H1 (cell line): ENCODE data around the gene TOGARAM1. TPM values are rescaled to one million over a fixed set of nuclear protein-coding genes. Genes with fewer than 3 reads are reported as not detected.

Experiments used
- CTCF ChIA-PET: fragments of 300-600 bp; sonication (Branson Sonifier 250); formaldehyde crosslinking; loops from one replicate; lab custom pipeline; 2021; ENCODE audit not compliant: partially characterized antibody; lab: Charles Lee
- POLR2A ChIA-PET: fragments of 300-600 bp; sonication (Branson Sonifier 250); formaldehyde crosslinking; loops from one replicate; lab custom pipeline; 2021; ENCODE audit warnings: inconsistent platforms; ENCODE audit not compliant: partially characterized antibody; lab: Charles Lee
- DNase-seq, 2 experiments: peaks; one replicate each; pipeline versions ENCODE4 v3.0.0 to v3.0.0-alpha.2; 2010 to 2022; ENCODE audit warnings: low spot score in 2 of 2, low read depth in 1 of 2, mixed read lengths in 1 of 2
- FAIRE-seq: peaks from 2 replicates; lab custom pipeline; 2011; peaks lifted over from hg19 to GRCh38; lab: Jason Lieb, UNC
- H2AFZ ChIP-seq: 2 replicates; pipeline ENCODE4 v1.8.1; 2012; ENCODE audit warnings: low read length, inconsistent platforms
- H2AK5ac ChIP-seq: 2 replicates; pipeline ENCODE4 v1.6.1; 2013; ENCODE audit warnings: low read depth, low read length
- H2BK120ac ChIP-seq: replicated peaks from 2 replicates; pipeline ENCODE3; 2013; ENCODE audit warnings: low read depth, low read length, inconsistent platforms
- H2BK12ac ChIP-seq: 2 replicates; pipeline ENCODE4 v1.6.1; 2013; ENCODE audit warnings: low read depth, low read length
- H2BK15ac ChIP-seq: 2 replicates; pipeline ENCODE4 v1.6.1; 2013; ENCODE audit warnings: low read length
- H2BK20ac ChIP-seq: 2 replicates; pipeline ENCODE4 v1.6.1; 2013; ENCODE audit warnings: low read length
- H2BK5ac ChIP-seq: 2 replicates; pipeline ENCODE4 v1.6.1; 2013; ENCODE audit warnings: low read depth, low read length
- H3K14ac ChIP-seq: 2 replicates; pipeline ENCODE4 v1.6.1; 2013; ENCODE audit warnings: inconsistent platforms; ENCODE audit not compliant: insufficient read length
- H3K18ac ChIP-seq: 2 replicates; pipeline ENCODE4 v1.6.1; 2013; ENCODE audit warnings: low read length; ENCODE audit errors: extremely low read depth
- H3K23ac ChIP-seq: 2 replicates; pipeline ENCODE4 v1.6.1; 2013; ENCODE audit warnings: inconsistent platforms; ENCODE audit not compliant: insufficient read length
- H3K23me2 ChIP-seq: 2 replicates; pipeline ENCODE4 v1.6.1; 2013; ENCODE audit warnings: low read depth, low read length
- H3K27ac ChIP-seq: 2 replicates; pipeline ENCODE4 v1.6.1; 2011; ENCODE audit warnings: low read depth, low read length, inconsistent platforms
- H3K27me3 ChIP-seq, 4 experiments: replicated peaks in 1 of 4; 1 replicate in 1 of 4; 2 replicates in 3 of 4; pipeline versions ENCODE4 v1.6.1 to v1.8.1; 2011 to 2013; ENCODE audit warnings: low read length in 3 of 4, mild to moderate bottlenecking in 3 of 4, inconsistent platforms in 2 of 4, mixed read lengths in 2 of 4, moderate library complexity in 1 of 4; ENCODE audit not compliant: control insufficient read depth in 3 of 4, insufficient read depth in 3 of 4; ENCODE audit errors: extremely low read depth in 1 of 4
- H3K36me3 ChIP-seq, 4 experiments: 2 replicates each; pipeline versions ENCODE4 v1.6.1 to v1.8.1; 2011 to 2013; ENCODE audit warnings: mild to moderate bottlenecking in 4 of 4, low read length in 3 of 4, moderate library complexity in 2 of 4, control low read depth in 1 of 4, inconsistent platforms in 1 of 4; ENCODE audit not compliant: insufficient read depth in 4 of 4, control insufficient read depth in 2 of 4
- H3K4ac ChIP-seq: replicated peaks from 2 replicates; pipeline ENCODE3; 2013; ENCODE audit warnings: low read length, low read depth, mixed read lengths, inconsistent platforms; ENCODE audit not compliant: insufficient read length
- H3K4me1 ChIP-seq, 4 experiments: replicated peaks in 1 of 4; 1 replicate in 1 of 4; 2 replicates in 3 of 4; pipeline versions ENCODE4 v1.6.1 to v1.8.1; 2011 to 2013; ENCODE audit warnings: low read length in 3 of 4, inconsistent platforms in 2 of 4, mixed read lengths in 1 of 4; ENCODE audit not compliant: insufficient read depth in 4 of 4, control insufficient read depth in 3 of 4
- H3K4me2 ChIP-seq, 2 experiments: 2 replicates each; pipeline versions ENCODE4 v1.6.1 to v1.8.1; 2011 to 2013; ENCODE audit warnings: low read depth in 2 of 2, low read length in 2 of 2, control low read depth in 1 of 2, inconsistent platforms in 1 of 2, mild to moderate bottlenecking in 1 of 2; ENCODE audit not compliant: insufficient read depth in 1 of 2
- H3K4me3 ChIP-seq, 4 experiments: fragments of 200-600, 300-600 bp in 1 of 4; sonication (generic), shearing (Covaris generic), sonication (Bioruptor Twin) in 1 of 4; 2 replicates each; pipeline versions ENCODE4 v1.5.1 to v1.8.1; 2011 to 2016; ENCODE audit warnings: low read length in 4 of 4, low read depth in 3 of 4, control low read depth in 2 of 4, inconsistent platforms in 2 of 4, mild to moderate bottlenecking in 2 of 4, mixed read lengths in 1 of 4, moderate library complexity in 1 of 4; ENCODE audit not compliant: insufficient read depth in 2 of 4; ENCODE audit errors: extremely low read depth in 1 of 4
- H3K56ac ChIP-seq: replicated peaks from 2 replicates; pipeline ENCODE3; 2013; ENCODE audit warnings: low read depth, mild to moderate bottlenecking, mixed read lengths, low read length, inconsistent platforms; ENCODE audit not compliant: insufficient read length
- H3K79me1 ChIP-seq: 2 replicates; pipeline ENCODE4 v1.6.1; 2013; ENCODE audit warnings: low read depth, low read length, control low read depth
- H3K79me2 ChIP-seq, 2 experiments: 2 replicates each; pipeline versions ENCODE4 v1.6.1 to v1.8.1; 2012 to 2013; ENCODE audit warnings: low read length in 2 of 2, mild to moderate bottlenecking in 2 of 2, inconsistent platforms in 1 of 2; ENCODE audit not compliant: insufficient read depth in 2 of 2, control insufficient read depth in 1 of 2
- H3K9ac ChIP-seq, 4 experiments: replicated peaks in 1 of 4; 1 replicate in 1 of 4; 2 replicates in 3 of 4; pipeline versions ENCODE4 v1.6.1 to v1.8.1; 2011 to 2013; ENCODE audit warnings: low read depth in 3 of 4, low read length in 3 of 4, control low read depth in 2 of 4, mild to moderate bottlenecking in 2 of 4, moderate library complexity in 2 of 4, inconsistent platforms in 1 of 4; ENCODE audit errors: extremely low read depth in 1 of 4
- H3K9me3 ChIP-seq, 2 experiments: 2 replicates each; pipeline versions ENCODE4 v1.6.1 to v1.8.1; 2012 to 2013; ENCODE audit warnings: mild to moderate bottlenecking in 2 of 2, moderate library complexity in 2 of 2, control low read depth in 1 of 2, inconsistent platforms in 1 of 2, low read depth in 1 of 2, low read length in 1 of 2, mixed read lengths in 1 of 2; ENCODE audit not compliant: insufficient read depth in 2 of 2
- H4K20me1 ChIP-seq, 2 experiments: replicated peaks in 1 of 2; 2 replicates each; pipeline versions ENCODE3 to v1.8.1; 2011 to 2013; ENCODE audit warnings: inconsistent platforms in 2 of 2, low read length in 2 of 2, mild to moderate bottlenecking in 1 of 2; ENCODE audit not compliant: insufficient read depth in 2 of 2, control insufficient read depth in 1 of 2
- H4K5ac ChIP-seq: 2 replicates; pipeline ENCODE4 v1.6.1; 2013; ENCODE audit warnings: low read length, low read depth, mixed read lengths, inconsistent platforms; ENCODE audit not compliant: insufficient read length
- H4K8ac ChIP-seq: 2 replicates; pipeline ENCODE4 v1.8.0; 2013; ENCODE audit warnings: mild to moderate bottlenecking, moderate library complexity, low read length, inconsistent platforms; ENCODE audit not compliant: insufficient read depth; ENCODE audit errors: extremely low read depth
- H4K91ac ChIP-seq: replicated peaks from 2 replicates; pipeline ENCODE3; 2013; ENCODE audit warnings: low read length, mixed read lengths, inconsistent platforms; ENCODE audit not compliant: insufficient read length
- HDAC6 ChIP-seq: IDR thresholded peaks from one replicate; pipeline ENCODE4 v1.7.1; 2012; ENCODE audit warnings: low read depth, mild to moderate bottlenecking, inconsistent platforms, low read length, moderate library complexity
- RNF2 ChIP-seq: fragments of 200-900, 300-1000 bp; sonication (generic); IDR thresholded peaks from 2 replicates; pipeline ENCODE4 v1.7.1; 2016; ENCODE audit warnings: borderline replicate concordance, low read depth, mild to moderate bottlenecking, antibody characterized with exemption, low read length; ENCODE audit not compliant: poor library complexity, severe bottlenecking; ENCODE audit errors: missing control alignments
- SAP30 ChIP-seq: fragments of 300-600 bp; sonication (generic); IDR thresholded peaks from 2 replicates; pipeline ENCODE4 v1.7.1; 2012; ENCODE audit warnings: low read length, moderate library complexity, mild to moderate bottlenecking, inconsistent platforms; ENCODE audit not compliant: insufficient read depth, insufficient replicate concordance
- SIRT6 ChIP-seq: IDR thresholded peaks from one replicate; pipeline ENCODE4 v1.7.1; 2012; ENCODE audit warnings: low read length, inconsistent platforms
- SP4 ChIP-seq: IDR thresholded peaks from 2 replicates; pipeline ENCODE4 v1.6.1; 2012; ENCODE audit warnings: low read length, inconsistent platforms
- TCF12 ChIP-seq: IDR thresholded peaks from 2 replicates; pipeline ENCODE4 v1.6.1; 2011; ENCODE audit warnings: low read depth, mild to moderate bottlenecking, low read length
- polyA plus RNA-seq, 7 experiments: library from polyadenylated mRNA; depleted of rRNA in 3 of 7; stranded (reverse) in 5 of 7; unstranded in 2 of 7; fragments of >200 nt in 5 of 7; fragments of 200-250 nt in 2 of 7; gene quantifications; 1 replicate in 5 of 7; 2 replicates in 1 of 7; 4 replicates in 1 of 7; pipeline versions ENCODE4 v1.2.1 to v1.2.3, GENCODE V29; 2011 to 2013; ENCODE audit warnings: missing spikeins in 2 of 7, mixed read lengths in 2 of 7
- total RNA-seq: library from RNA; stranded (reverse); fragmentation: NEBNext Ultra II Directional; extraction: Animal tissue kit (Norgen Biotek cat#: 25700); gene quantifications from 2 replicates; pipeline ENCODE4 v1.2.1, GENCODE V29; 2021
- TF ChIP-seq, protein P1 (sequence below): IDR thresholded peaks from 2 replicates; pipeline ENCODE4 v1.6.1; 2011; ENCODE audit warnings: low read length, improper control_type of control experiment

The TOGARAM1 gene
- total and polyA plus RNA-seq, 2 of the 8 experiments (the other 6 are each of a cell fraction or from before 2014, with no cell fraction given), result 2.5 to 6.8 TPM

GRCh38 chr14:45060551-45060950 is 98.6 kb downstream of the TOGARAM1 start:
- no peak for DNase-seq
- H4K91ac ChIP-seq, result no peak overlapping the region
- no peak overlapping the region for H3K4me3 ChIP-seq
- TF ChIP-seq RNF2 (no peak), SP4 (no peak), SIRT6 (no peak), HDAC6 (no peak), TCF12 (no peak), SAP30 (no peak)
- TF ChIP-seq, protein P1, sequence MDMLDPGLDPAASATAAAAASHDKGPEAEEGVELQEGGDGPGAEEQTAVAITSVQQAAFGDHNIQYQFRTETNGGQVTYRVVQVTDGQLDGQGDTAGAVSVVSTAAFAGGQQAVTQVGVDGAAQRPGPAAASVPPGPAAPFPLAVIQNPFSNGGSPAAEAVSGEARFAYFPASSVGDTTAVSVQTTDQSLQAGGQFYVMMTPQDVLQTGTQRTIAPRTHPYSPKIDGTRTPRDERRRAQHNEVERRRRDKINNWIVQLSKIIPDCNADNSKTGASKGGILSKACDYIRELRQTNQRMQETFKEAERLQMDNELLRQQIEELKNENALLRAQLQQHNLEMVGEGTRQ, result no peak
- H4K20me1 ChIP-seq, result no peaks in the 10 kb centered on the region
- no peak overlapping the region for H3K9ac ChIP-seq
- H3K27me3 ChIP-seq, result no peaks in the 10 kb centered on the region
- H3K4me2 ChIP-seq, result no peak overlapping the region
- H3K14ac ChIP-seq, result no peak overlapping the region
- H3K79me1 ChIP-seq, result no peaks in the 10 kb centered on the region
- no peak overlapping the region for H2BK20ac ChIP-seq
- no peaks in the 10 kb centered on the region for H3K36me3 ChIP-seq
- H2BK15ac ChIP-seq, result no peak overlapping the region
- H2AK5ac ChIP-seq, result no peak overlapping the region
- H3K27ac ChIP-seq, result no peak overlapping the region
- no peak for FAIRE-seq
- no peaks in the 10 kb centered on the region for H3K23me2 ChIP-seq
- H2BK120ac ChIP-seq, result no peak overlapping the region
- no peak overlapping the region for H2AFZ ChIP-seq
- ChIA-PET CTCF (interaction anchor here (0.6 to 1.0 kb wide), 2 partner anchors 137 to 147 kb away, joined by 3 to 4 read pairs; no protein-coding TSS in a partner anchor), POLR2A (no interaction called here)
- H3K56ac ChIP-seq, result no peak overlapping the region
- H2BK5ac ChIP-seq, result no peak overlapping the region
- H3K4ac ChIP-seq, result no peak overlapping the region
- no peak overlapping the region for H2BK12ac ChIP-seq
- no peaks in the 10 kb centered on the region for H3K79me2 ChIP-seq
- H4K8ac ChIP-seq, result no peak overlapping the region
- H3K9me3 ChIP-seq, result no peaks in the 10 kb centered on the region
- no peak overlapping the region for H3K18ac ChIP-seq
- no peaks in the 10 kb centered on the region for H3K4me1 ChIP-seq
- no peak overlapping the region for H4K5ac ChIP-seq
- H3K23ac ChIP-seq, result no peak overlapping the region
